Naive thymus-derived CD8-positive, alpha-beta T cell (primary cell): ENCODE results near the gene RALA. TPM values are rescaled to one million over a fixed set of nuclear protein-coding genes. Genes with fewer than 3 reads are reported as not detected.

Source experiments
- polyA plus RNA-seq, 3 donors: library from polyadenylated mRNA; unstranded; fragments of 300-500 nt; fragmentation: Illumina TruSeq; gene quantifications; one replicate each; pipeline ENCODE4 v1.2.3, GENCODE V29; 2021
- total RNA-seq, 8 experiments: library from RNA in 2 of 8; stranded (reverse) in 2 of 8; gene quantifications; one replicate each; pipeline ENCODE4 v1.2.3 and lab custom pipeline; 2021 to 2026

The RALA gene
- total and polyA plus RNA-seq, 5 experiments from 2014 or later = 39.7 to 55.1 (median 46.6) TPM

Other genes starting within 250 kb of the RALA start
- 10 to 100 TPM; 33.7 to 37.6 TPM for gene YAE1, start 57.2 kb upstream of the RALA start, total RNA-seq
- 10 to 100 TPM; 10.9 to 20.6 (median 17.6) TPM for gene YAE1, start 57.2 kb upstream of the RALA start, polyA plus RNA-seq